RWPE2 (cell line): ENCODE results near the gene ANKRD28.

ENCODE experiments used
- ATAC-seq: fragments of 200-7000 bp; cut with Tn5 transposase; 3 replicates; pipeline ENCODE4 v1.9.1; 2021; ENCODE audit warnings: low read depth
- DNase-seq: peaks from one replicate; pipeline ENCODE4 v3.0.0-alpha.2; 2020; ENCODE audit warnings: low spot score
- H3K27ac ChIP-seq: fragments of 450-650 bp; 2 replicates; pipeline ENCODE4 v1.5.1; 2017; ENCODE audit warnings: mild to moderate bottlenecking; ENCODE audit not compliant: poor library complexity, severe bottlenecking
- H3K27me3 ChIP-seq: fragments of 250-450 bp; sonication (Bioruptor Pico); 2 replicates; pipeline ENCODE4 v1.5.1; 2021; ENCODE audit warnings: mild to moderate bottlenecking, moderate library complexity; ENCODE audit not compliant: insufficient read depth, poor library complexity, severe bottlenecking
- H3K36me3 ChIP-seq: fragments of 250-450 bp; sonication (Bioruptor Pico); 2 replicates; pipeline ENCODE4 v1.5.1; 2020; ENCODE audit warnings: low read depth, mild to moderate bottlenecking, moderate library complexity
- H3K4me1 ChIP-seq: fragments of 250-450 bp; sonication (Bioruptor Pico); 2 replicates; pipeline ENCODE4 v1.5.1; 2021; ENCODE audit warnings: mild to moderate bottlenecking, moderate library complexity; ENCODE audit not compliant: insufficient read depth, poor library complexity, severe bottlenecking
- H3K4me3 ChIP-seq: fragments of 250-450 bp; sonication (Bioruptor Pico); 2 replicates; pipeline ENCODE4 v1.5.1; 2021; ENCODE audit warnings: mild to moderate bottlenecking, moderate library complexity; ENCODE audit not compliant: severe bottlenecking
- H3K9me3 ChIP-seq: fragments of 250-450 bp; sonication (Bioruptor Pico); 2 replicates; pipeline ENCODE4 v1.5.1; 2021; ENCODE audit warnings: mild to moderate bottlenecking, moderate library complexity; ENCODE audit not compliant: severe bottlenecking
- CTCF ChIP-seq: fragments of 450-650 bp; IDR thresholded peaks from one replicate; pipeline ENCODE4 v1.5.1; 2017; ENCODE audit warnings: mild to moderate bottlenecking, moderate library complexity; ENCODE audit not compliant: poor library complexity, severe bottlenecking

ANKRD28 gene

GRCh38 chr3:15766406-15766805 is 31.4 kb downstream of the ANKRD28 start:
- Histone ChIP-seq H3K27ac (no peak overlapping the region), H3K9me3 (no peaks in the 10 kb centered on the region), H3K4me3 (no peak overlapping the region), H3K36me3 (peaks cover 25% of the 10 kb centered on the region), H3K4me1 (peaks cover 27% of the 10 kb centered on the region), H3K27me3 (no peaks in the 10 kb centered on the region)
- TF ChIP-seq CTCF = no peak
- ATAC-seq (no peak), DNase-seq (no peak)

- Histone ChIP-seq H3K36me3 (peaks cover 4% of the 10 kb centered on the region), H3K4me3 (no peak overlapping the region), H3K27ac (no peak overlapping the region), H3K27me3 (no peaks in the 10 kb centered on the region), H3K9me3 (no peaks in the 10 kb centered on the region), H3K4me1 (peaks cover 15% of the 10 kb centered on the region)
- no peak for DNase-seq
- ATAC-seq = no peak
- TF ChIP-seq CTCF = no peak
Measured at GRCh38 chr3:15758295-15758694, 39.5 kb downstream of the ANKRD28 start.

GRCh38 chr3:15757824-15758223 is 40.0 kb downstream of the ANKRD28 start:
- DNase-seq (no peak), ATAC-seq (no peak)
- Histone ChIP-seq H3K27ac (no peak overlapping the region), H3K27me3 (no peaks in the 10 kb centered on the region), H3K4me1 (peaks cover 15% of the 10 kb centered on the region), H3K9me3 (no peaks in the 10 kb centered on the region), H3K4me3 (no peak overlapping the region), H3K36me3 (peaks cover 4% of the 10 kb centered on the region)
- TF ChIP-seq CTCF = no peak

- Histone ChIP-seq H3K27me3 (no peaks in the 10 kb centered on the region), H3K9me3 (no peaks in the 10 kb centered on the region), H3K27ac (peak overlapping the region; percentile 57), H3K36me3 (peaks cover 16% of the 10 kb centered on the region), H3K4me1 (peaks cover 15% of the 10 kb centered on the region), H3K4me3 (no peak overlapping the region)
- no peak for TF ChIP-seq CTCF
- DNase-seq (no peak), ATAC-seq (no peak)
Measured at GRCh38 chr3:15756505-15756904, 41.3 kb downstream of the ANKRD28 start.

- H3K36me3 ChIP-seq = peaks cover 23% of the 10 kb centered on the region
- H3K27me3 ChIP-seq = no peaks in the 10 kb centered on the region
- H3K4me3 ChIP-seq = no peak overlapping the region
- peaks cover 15% of the 10 kb centered on the region for H3K4me1 ChIP-seq
- ATAC-seq (no peak), DNase-seq (no peak)
- peak overlapping the region; percentile 57 for H3K27ac ChIP-seq
- TF ChIP-seq CTCF = no peak
- no peaks in the 10 kb centered on the region for H3K9me3 ChIP-seq
Measured at GRCh38 chr3:15755780-15756179, 42.0 kb downstream of the ANKRD28 start.
